GM12891 (cell line): ENCODE data around the gene PRDM16.

Experiments
- DNase-seq: peaks from one replicate; pipeline ENCODE4 v3.0.0; 2011; ENCODE audit warnings: low spot score; ENCODE audit not compliant: insufficient read length
- FAIRE-seq: peaks from 2 replicates; lab custom pipeline; 2011; peaks lifted over from hg19 to GRCh38; lab: Jason Lieb, UNC
- PAX5 ChIP-seq: IDR thresholded peaks from 2 replicates; pipeline ENCODE4 v1.6.1; 2011; ENCODE audit warnings: low read length, moderate library complexity, mild to moderate bottlenecking; ENCODE audit not compliant: insufficient read depth, severe bottlenecking
- POLR2A ChIP-seq: IDR thresholded peaks from 2 replicates; pipeline ENCODE4 v1.6.1; 2011; ENCODE audit warnings: low read depth, low read length, control low read depth
- POLR2AphosphoS5 ChIP-seq: IDR thresholded peaks from 2 replicates; pipeline ENCODE4 v1.6.1; 2011; ENCODE audit warnings: low read depth, low read length, control low read depth
- POU2F2 ChIP-seq: IDR thresholded peaks from 2 replicates; pipeline ENCODE4 v1.6.1; 2011; ENCODE audit warnings: low read depth, mild to moderate bottlenecking, control low read depth, low read length, moderate library complexity
- SPI1 ChIP-seq: IDR thresholded peaks from 2 replicates; pipeline ENCODE4 v1.6.1; 2011; ENCODE audit warnings: low read depth, low read length, control low read depth
- TAF1 ChIP-seq: IDR thresholded peaks from 2 replicates; pipeline ENCODE4 v1.6.1; 2011; ENCODE audit warnings: low read depth, low read length, control low read depth

Gene PRDM16

GRCh38 chr1:3422638-3423037 lies 353.6 kb downstream of the PRDM16 start:
- DNase-seq (no peak), FAIRE-seq (no peak)
- TF ChIP-seq POU2F2 (no peak), TAF1 (no peak), PAX5 (no peak), POLR2AphosphoS5 (no peak), POLR2A (no peak), SPI1 (no peak)

DNA sequence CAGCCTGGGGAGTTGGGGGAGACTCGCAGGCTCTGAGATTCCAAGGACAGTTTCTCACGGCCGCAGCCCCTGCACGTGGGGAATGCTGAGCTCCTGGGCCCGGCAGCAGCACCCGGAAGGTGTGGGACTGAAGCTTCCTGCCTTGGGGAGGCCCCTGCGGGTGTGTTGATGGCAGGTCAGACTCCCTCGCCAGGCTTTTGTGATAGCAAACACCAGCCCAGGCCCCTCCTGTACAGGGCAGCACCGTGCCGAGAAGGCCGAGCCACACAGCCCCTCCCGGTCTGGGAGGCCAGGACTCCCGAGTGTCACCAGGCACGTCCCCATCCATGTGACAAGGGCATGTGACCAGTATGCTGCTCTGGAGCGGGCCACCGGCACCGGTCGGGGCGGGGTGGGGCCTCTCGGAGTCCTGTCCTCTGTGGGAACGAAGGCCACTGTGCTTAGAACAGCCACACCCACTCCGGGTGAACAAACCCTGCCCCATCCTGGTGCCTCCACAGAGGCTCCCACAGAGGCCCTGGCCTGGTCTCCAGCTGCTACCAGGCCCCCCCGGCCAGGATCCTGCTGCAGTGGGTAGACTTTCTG lies 354.3 kb downstream of the PRDM16 start:
- FAIRE-seq = no peak
- no peak for TF ChIP-seq TAF1
- TF ChIP-seq POU2F2 = no peak
- TF ChIP-seq PAX5 = no peak
- TF ChIP-seq POLR2A = no peak
- TF ChIP-seq POLR2AphosphoS5 = no peak
- no peak for TF ChIP-seq SPI1
- DNase-seq = no peak

DNA sequence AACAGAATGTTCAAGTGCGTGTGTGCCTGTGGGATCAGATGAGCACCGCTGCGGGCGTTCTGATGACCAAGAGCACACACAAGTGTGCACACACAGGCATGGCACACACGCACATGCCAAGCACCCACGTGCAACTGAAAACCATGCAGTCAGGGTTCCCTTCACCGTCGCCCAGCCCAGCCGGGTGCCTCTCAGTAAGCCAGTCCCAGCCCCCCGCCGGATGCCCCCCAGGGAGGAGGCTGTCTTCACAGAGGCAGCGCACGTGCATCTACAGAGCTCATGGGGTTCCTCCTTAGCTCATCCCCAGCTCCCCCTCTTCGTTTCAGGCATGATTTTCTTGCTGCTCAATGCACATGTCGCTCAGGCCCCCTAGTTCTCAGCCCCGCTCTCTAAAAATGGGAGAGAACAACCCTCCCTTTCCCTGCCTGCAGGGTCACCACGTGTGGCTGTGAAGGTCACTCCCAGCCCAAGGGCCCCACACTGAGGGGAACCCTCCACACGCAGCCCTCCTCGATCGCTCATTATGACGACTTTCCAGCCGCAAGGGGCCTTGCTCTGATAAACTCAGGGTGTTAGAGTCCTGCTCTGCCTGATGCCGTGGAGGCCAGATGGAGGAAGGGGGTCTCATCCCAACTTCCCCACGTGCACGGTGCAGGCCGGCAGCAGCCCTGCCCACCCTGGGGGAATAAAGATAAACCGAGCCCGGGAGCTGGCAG lies 355.1 kb downstream of the PRDM16 start:
- no peak for TF ChIP-seq POU2F2
- no peak for TF ChIP-seq TAF1
- TF ChIP-seq SPI1 = no peak
- TF ChIP-seq PAX5 = no peak
- no peak for TF ChIP-seq POLR2AphosphoS5
- no peak for TF ChIP-seq POLR2A
- no peak for DNase-seq
- FAIRE-seq = no peak

- DNase-seq (no peak), FAIRE-seq (no peak)
- no peak for TF ChIP-seq TAF1
- no peak for TF ChIP-seq POLR2AphosphoS5
- no peak for TF ChIP-seq PAX5
- no peak for TF ChIP-seq POU2F2
- TF ChIP-seq POLR2A = no peak
- no peak for TF ChIP-seq SPI1
Observed at GRCh38 chr1:3425486-3426215, 356.6 kb downstream of the PRDM16 start.

DNA sequence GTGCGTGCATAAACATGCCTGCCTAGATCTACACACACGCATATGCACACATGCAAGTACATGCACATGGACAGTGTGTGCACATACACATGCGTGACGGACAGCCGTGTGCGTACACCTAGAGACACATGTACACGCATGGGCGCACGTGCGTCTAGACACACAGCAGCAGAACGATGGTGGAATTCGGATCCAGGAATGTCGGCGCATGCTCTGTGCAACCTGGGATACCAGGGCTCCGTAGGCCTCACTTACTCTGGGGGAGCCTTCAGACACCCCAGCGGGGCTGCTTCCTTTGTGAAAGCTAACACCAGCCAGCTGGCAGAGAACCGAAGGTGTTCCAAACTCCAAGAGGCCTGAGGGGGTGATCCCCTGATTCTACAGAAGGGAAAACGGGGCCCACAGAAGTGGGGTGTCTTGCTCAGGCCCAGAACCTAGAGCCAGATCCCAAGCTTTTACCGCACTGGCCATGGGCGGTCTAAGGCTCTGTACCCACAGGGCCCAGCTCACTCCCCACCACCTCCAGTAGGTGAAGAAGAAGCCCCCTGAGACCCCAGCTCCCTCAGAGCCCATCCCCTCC lies 358.0 kb downstream of the PRDM16 start:
- TF ChIP-seq PAX5 (no peak), POLR2AphosphoS5 (no peak), SPI1 (no peak), POU2F2 (no peak), POLR2A (no peak), TAF1 (no peak)
- DNase-seq = no peak
- FAIRE-seq = no peak

DNA sequence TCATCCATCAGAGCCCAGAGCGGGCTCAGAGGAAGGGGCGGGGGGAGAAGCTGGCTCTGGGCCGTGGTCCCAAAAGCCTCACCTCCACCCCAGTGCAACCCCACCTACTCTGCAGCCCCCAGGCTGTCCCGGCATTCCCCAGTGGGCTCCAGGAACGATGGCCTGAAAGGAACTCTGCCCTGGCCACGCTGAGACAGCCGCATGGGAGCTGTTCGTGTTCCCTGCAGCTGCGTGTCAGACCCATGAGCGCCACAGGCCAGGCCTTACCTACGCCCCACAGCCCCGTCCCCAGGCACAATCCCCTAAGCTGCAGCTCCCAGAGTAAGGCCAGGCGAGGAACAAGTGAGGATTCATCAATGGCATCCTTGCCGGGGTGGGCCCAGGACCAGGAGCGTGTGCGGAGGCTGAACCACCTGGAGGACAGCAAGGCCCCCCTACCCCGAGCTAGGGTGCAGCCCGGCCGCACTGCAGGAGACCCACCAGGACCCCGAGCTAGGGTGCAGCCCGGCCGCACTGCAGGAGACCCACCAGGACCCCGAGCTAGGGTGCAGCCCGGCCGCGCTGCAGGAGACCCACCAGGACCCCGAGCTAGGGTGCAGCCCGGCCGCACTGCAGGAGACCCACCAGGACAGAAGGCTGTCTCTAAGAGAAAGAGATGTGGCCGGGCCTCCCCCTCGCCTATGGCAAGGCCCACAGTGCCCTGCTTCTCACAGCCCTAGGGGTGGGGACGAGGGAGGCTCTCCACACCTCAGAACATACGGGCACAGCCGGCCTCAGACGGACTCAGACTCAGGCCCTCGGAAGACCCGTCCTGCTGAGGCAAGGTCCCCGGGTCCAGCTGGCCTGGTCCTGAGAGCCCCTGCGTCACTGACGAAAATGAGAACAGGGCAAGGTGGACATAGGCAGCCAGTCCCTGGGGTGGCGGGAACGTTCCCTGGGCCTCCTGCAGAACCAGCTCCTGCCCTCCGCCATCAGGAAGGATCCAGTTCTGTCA lies 359.0 kb downstream of the PRDM16 start:
- FAIRE-seq = no peak
- DNase-seq = no peak
- TF ChIP-seq POLR2A (no peak), PAX5 (no peak), POLR2AphosphoS5 (no peak), TAF1 (no peak), POU2F2 (no peak), SPI1 (no peak)

- TF ChIP-seq POLR2AphosphoS5 (no peak), TAF1 (no peak), PAX5 (no peak), POLR2A (no peak), SPI1 (no peak), POU2F2 (no peak)
- FAIRE-seq (no peak), DNase-seq (no peak)
Observed at GRCh38 chr1:3428899-3429298, 359.9 kb downstream of the PRDM16 start.

- FAIRE-seq (no peak), DNase-seq (no peak)
- TF ChIP-seq TAF1 = no peak
- TF ChIP-seq PAX5 = no peak
Observed at GRCh38 chr1:3429320-3429719, 360.3 kb downstream of the PRDM16 start.
